DMS53 treated with DMSO at 0.1 percent for 48 hours (cell line): ENCODE data around the gene S100A12.
"Not testable (repeated sequence)": the region's sequence is repeated elsewhere in the genome, so short reads cannot be mapped to it uniquely, and the experiment has no call there.

Source experiments
- DNase-seq: peaks from one replicate; lab custom pipeline; 2025; ENCODE audit not compliant: unreplicated experiment; lab: John Stamatoyannopoulos, UW

The S100A12 gene

DNA sequence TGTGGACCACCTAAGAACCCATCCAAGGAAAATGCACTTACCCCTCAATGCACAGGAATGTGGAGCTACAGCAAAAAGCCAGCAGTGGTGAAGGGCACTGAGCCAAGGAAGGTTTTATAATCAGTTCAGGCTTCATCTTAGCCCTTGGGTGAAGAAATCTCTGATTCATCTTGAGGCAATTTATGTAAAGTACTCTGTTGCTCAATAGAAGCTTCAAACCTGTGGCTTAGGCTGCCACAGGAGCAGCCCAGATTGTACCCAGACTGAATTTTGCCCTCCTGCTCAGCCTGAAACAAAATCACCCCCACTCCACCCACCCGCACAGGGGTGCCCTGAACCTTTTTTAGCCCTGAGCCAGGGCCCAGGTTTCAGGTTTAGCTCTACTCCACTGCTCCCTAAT, at the start of gene S100A12:
S100A12 (minus strand) TSS at position 111 of the 400 bp plus-strand sequence. CDS start 1,029 bp downstream, outside the sequence.
- DNase-seq, result no peak

DNA sequence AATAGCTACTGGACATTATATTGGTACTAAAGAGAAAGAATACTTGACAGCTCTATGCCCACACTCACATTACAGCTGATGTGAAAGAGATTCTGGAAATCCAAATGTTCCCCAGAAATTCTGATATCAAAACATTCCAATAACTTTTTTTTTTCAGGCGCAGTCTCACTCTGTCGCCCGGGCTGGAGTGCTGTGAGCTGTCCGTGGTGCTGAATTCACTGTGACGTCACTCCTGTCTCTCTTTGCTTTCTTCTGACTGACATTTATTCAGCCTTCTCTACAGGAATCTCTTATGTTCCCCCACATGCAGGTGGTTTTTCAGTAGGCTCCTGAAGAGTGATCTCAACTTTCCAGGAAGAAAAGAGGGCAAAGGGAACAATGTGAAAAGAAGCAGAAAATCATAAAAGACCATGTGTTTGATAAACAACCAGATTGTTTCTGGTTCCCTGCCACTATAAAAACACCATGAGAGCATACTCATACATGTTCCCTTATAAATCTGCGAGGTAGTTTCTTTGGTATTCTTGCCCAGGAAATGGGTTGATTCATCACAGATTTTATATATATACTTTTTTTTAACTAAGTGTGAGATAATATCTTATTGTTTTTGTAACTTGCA, 47.1 kb upstream of the S100A12 start:
- no peak for DNase-seq

DNA sequence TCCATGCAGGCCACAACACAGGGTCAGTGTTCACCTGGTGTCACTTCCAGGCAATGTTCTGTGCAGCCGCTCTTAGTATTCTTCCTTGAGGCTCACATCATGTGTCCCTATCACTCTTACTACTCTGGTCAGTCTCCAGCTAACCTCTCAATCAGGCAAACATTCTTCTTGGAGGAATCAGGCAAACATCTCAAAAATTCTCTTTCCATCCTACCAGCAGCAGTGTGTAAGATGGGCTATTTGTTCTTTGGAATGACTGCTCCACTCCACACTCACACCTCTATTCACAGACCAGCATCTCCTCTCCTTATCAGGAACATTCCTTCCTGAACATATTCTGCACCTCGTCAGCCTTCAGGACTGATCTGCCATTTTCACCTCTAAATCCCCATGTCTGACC, 44.9 kb upstream of the S100A12 start:
- DNase-seq, result no peak

DNA sequence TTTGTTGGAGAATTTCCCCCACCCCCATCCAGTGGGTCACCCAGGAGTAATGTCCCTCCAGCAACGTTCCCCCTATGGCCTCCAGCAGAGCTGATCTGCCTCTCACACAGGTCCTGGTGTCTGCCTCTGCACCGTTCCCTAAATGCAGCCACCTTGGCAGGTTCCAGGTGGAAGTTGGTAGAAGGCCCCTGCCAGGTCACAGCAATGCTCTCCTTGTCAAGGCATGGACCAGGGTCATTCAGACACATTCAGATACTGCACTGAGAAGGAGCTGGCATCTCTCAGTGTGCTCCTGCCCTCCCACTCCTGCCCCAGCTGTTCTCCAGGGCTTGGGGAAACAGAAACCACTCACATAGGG, 44.0 kb upstream of the S100A12 start:
- not testable (repeated sequence) for DNase-seq

DNA sequence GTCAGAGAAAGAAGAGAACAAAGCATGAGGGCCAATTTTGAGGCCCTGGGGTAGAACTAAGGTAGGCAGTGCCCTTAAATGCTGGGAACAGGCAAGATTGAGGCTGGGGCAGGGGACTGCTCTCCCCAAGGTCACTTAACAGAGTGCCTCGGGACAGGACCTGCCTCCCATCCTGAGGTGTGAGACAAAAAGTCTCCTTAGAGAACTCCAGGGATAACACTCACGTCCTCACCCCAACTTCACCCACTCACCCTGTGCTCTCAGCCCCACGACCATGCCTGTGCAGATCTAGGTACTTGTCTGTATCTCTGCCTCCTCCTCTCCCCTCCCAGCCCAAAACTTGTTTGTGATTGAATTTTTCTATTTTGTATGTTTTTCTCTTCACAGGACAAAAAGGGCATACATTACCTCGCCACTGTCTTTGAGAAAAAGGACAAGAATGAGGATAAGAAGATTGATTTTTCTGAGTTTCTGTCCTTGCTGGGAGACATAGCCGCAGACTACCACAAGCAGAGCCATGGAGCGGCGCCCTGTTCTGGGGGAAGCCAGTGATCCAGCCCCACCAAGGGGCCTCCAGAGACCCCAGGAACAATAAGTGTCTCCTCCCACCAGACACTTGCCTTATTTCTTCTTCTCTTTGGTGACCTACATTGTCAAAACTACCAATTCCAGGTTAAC, 43.5 kb upstream of the S100A12 start:
- not testable (repeated sequence) for DNase-seq

DNA sequence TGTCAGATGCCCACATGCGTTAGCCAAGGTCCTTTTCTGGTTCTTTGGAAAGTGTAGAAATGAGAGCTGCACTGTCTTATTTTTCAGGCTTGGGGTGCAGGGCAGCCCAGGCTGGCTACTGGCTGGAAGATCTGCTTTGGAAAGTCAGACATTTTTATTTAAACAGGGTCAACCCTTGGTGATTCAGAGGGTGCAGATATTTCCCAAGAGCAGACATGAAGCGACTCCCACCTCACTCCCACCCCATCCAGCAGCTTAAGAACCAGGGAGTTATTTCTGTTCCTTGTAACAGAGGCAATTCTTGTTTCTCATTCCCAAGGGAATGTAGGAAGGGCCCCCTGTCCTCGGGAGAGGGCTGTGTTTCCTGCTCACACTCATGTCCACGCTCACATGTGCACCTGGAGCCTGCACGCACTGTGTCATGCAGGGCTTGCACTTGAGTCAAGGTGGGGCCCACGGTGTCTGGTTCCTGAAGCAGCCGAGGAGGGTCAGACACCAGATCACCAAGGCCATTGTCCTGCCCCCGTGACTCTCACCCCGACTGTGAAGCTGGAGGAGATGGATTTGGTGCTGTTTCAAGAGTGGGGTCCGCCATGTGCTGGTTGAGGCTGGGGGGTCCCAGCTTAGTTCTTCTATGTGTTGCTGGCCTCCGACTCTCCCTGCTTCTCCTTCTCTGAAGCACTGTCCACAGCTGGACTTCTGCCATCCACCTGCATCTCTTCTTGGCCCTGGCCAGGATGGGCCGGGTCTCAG, 41.9 kb upstream of the S100A12 start:
- DNase-seq, result no peak

DNA sequence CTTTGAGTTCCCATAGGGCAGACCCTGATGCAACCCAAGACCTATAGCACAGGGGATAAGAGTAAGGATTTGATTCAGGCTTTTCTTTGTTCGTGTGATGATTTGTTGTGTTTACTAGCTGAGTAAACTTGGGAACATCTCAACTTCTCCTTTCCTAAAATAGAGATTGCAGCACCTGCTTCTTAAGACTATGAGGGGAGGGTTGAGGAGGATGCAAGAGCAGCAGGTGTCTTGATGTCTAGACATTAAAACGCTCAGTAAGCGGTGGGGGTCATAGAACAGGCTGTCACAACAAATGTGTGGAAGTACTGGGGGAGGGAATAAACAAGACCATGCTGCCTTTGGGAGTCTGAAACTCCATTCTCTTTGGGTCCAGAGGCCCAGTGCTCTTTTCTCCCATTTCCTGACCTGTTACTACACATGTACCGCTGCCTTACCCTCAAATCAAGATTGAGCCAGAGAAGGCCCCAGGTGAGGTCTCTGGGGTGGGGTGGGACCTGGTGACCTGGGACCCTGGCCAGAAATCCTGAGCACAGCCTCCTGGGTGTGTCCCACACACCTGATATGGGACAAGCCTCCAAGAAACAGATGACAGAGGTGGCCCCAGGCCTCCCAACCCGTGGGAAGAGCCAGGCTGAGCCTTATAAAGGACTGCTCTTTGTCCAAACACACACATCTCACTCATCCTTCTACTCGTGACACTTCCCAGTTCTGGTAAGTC, 40.6 kb upstream of the S100A12 start, which contains the start of gene S100A7A:
S100A7A (plus strand) TSS at position 671 of the 721 bp plus-strand sequence. CDS start 1,563 bp downstream, outside the sequence.
- no peak for DNase-seq

DNA sequence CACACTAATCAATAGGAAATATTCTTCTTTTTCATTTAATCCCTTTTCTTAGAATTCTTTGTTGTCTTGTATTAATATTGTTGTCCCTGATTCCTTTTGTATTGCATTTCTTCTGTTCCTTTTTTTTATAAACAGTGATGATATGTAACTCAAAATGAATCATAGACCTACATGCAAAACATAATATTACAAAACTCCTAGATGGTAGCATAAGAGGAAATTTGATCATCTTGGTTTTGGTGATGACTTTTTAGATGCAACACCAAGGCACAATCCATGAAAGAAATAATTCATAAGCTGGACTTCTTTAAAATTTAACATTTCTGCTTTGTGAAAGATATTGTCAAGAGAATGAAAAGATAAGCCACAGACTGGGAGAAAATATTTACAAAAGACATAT, 38.5 kb upstream of the S100A12 start:
- DNase-seq, result not testable (repeated sequence)

DNA sequence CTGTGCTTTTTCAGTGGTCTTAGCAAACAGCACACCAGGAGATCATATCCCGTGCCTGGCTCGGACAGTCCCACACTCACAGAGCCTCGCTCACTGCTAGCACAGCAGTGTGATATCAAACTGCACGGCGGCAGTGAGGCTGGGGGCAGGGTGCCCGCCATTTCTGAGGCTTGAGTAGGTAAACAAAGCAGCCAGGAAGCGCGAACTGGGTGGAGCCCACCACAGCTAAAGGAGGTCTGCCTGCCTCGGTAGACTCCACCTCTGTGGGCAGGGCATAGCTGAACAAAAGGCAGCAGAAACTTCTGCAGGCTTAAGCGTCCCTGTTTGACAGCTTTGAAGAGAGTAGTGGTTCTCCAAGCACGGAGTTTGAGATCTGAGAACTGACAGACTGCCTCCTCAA, 31.9 kb upstream of the S100A12 start:
- not testable (repeated sequence) for DNase-seq

DNA sequence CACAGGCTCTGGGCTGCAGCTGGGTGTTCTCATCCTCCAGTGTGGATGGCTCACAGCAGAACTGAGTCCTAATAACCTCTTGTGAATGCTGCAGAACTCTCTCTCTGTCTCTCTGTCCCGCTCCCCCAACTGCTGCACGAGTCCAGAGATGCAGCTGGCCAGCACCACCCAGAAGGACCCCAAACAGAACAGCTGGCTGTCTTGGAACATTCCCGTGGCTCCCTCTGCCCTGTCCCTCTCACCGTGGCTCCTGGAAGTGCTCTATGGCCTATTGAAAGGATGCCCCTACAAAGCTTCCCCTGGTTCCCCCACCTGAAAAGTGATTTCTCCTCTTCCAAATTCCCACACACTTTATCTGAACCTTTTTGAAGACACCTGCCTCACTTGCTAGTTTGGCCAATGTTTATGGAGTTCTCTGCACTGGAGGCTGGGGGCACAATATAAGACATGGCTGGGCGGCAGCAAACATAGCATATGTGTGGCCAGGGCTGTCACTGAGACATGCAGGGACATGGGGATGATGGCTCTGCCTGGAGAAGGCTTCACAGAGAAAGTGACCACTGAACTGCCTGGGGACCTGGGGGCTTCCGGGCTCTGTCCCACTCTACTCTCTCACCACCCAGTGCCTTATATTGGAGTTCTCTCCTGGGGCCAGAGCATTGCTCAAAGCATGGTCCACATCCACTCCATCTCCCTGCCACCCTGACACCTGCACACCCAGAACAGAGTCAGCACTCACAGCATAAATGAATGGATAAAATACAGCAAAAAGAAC, 30.6 kb upstream of the S100A12 start:
- not testable (repeated sequence) for DNase-seq

DNA sequence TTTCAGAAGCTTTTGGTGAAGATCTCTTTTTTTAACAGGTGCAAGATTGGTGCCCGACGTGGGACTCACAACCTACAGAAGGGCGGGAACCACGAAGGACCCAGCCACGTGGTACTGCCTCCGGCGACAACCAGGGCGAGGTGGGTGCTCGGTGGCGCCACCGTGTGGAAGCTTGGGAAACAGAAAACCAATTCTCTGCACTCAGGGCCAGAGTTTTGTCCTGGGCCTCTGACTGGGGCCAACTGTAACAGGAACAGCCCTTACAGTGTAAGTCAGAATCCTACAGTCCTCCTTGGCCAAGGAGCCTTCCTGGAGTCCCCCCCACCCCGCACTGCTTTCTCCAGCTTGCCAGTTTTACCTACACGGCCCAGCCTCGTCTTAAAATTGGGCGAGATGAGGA, 29.3 kb upstream of the S100A12 start:
- DNase-seq, result no peak

DNA sequence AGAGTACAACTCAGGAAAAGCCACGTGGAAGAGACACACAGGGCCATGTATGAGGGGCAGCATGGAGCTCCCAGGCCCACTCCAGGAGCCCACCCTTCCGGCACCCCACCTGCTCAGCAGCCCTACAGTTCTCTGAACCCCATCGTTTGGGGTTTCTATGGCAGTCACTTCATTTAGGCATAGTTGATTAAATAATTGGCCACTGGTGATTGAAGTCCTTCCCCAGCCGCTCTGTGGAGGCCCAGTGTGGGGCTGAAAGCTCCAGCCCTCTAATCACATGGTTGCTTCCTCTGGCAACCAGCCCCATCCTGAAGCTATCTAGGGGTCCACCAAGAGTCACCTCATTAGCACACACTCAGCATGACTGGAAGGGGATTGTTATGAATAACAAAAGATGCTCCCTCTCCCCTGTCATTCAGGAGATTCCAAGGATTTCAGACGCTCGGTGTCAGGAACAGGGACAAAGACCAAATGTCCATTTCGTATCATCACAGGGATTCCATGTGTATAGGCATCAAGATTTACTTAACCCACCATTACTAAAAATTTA, 28.7 kb upstream of the S100A12 start:
- no peak for DNase-seq

DNA sequence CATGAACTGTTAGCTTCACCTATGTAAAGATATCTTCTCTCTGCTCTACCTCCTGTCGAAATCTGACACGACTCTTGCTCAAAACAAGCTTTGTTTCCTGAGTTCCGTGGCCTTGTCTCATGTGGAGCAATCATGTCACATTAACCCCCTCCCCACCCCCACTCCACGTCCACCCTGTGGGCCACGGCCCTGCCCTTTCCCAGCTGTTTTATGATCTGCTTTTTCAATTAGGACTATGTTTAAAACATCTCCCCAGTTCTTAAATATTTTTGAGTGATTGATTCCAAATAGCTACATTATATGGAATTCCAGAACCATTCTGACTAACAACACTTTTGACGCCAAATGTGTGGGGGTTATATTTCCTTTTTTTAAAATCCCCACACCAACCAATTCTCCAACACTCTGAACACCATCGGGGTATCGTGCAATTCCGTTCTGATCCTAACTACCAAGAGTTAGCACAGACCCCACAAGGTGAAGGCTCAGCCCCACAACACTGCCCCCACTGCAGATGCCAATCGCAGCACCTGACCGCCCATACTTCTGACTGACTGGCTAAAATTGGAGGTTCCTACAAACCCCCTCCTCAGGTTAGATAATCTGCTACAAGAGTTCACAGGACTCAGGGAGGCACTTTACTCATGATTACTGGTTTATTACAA, 28.1 kb upstream of the S100A12 start:
- no peak for DNase-seq

DNA sequence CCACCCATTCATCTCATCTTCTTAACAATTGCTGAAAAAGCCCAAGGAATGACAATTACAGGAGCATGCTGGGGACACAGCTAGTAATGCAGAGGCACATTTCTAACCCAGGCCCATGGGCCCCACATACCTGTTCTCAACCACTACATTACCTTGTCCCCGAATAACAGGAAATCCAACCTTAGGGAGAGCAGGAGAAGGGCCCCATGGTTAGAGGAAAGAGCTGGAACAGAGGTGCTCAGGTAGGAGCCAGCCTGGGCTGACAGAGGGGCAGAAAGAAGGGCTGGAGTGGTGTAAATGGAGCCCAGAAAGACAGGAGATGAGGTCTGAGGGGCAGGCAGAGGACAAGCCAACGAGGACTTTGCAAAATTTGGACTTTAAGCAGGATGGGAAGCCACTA, 26.8 kb upstream of the S100A12 start:
- no peak for DNase-seq

DNA sequence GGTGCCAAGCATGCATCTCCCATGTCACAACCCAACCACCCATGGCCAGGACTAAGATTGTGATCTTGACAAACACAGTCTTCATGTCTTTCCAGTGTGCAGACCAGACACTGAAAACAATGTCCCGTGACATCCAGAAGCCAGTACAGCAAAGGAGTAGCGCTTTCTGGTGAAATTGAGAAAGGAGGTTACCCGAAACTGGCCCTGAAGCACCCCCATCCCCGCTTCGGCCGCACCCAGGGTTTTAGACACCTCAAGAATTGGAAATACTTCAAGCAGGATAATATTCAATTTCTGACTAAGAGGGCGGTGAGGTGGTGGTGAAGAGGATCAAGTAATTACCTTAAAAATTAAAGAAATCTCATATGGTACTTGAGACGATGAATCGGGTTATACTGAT, 26.0 kb upstream of the S100A12 start:
- DNase-seq, result no peak

DNA sequence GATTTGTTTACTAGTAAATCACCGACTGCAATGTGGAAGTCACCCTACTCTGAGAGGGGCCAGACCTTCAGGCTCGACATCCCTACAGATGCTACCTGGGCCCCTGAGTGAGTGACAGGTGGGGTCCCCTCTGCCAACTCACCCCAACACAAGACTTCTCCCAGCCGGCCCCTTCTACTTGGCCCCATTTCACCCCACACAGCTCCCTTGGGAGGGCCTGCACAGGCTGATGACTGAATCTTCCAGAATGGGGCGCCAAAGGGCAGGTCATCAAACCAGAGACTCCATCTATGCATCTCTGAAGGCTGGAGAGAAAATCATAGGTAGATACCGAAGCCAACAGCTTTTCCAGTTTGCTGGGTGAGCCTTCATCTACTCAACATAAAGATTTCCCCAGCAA, 24.8 kb upstream of the S100A12 start:
- DNase-seq, result no peak

DNA sequence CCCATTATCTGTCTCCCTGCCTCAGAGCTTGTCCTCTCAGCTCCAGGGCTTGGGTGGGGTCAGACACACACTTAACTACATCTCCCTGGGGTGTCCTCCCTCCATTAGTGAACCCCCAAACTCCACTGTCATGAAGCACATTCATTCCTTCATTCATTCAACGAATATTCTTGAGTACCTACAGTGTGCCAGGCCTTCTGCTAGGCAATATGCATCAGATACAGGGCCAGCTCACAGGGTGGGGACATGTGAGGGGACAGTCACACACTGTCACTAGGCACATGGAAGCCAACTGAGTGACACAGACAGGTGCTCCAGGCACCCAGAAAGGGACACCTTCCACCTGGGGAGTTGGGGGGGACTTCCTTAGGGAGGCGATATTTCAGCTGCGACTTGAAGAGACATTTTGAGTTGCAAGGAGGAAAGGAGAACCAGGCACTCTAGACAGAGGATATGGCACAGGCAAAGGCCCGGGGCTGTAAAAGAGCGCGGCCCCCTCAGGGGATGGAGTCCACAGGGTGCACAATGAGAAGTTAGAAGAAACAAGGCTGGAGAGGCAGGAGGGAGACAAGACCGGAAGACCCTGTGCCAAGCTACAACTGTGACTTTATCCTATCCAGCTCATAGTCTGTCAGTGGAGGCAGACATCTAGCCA, 24.1 kb upstream of the S100A12 start:
- no peak for DNase-seq

DNA sequence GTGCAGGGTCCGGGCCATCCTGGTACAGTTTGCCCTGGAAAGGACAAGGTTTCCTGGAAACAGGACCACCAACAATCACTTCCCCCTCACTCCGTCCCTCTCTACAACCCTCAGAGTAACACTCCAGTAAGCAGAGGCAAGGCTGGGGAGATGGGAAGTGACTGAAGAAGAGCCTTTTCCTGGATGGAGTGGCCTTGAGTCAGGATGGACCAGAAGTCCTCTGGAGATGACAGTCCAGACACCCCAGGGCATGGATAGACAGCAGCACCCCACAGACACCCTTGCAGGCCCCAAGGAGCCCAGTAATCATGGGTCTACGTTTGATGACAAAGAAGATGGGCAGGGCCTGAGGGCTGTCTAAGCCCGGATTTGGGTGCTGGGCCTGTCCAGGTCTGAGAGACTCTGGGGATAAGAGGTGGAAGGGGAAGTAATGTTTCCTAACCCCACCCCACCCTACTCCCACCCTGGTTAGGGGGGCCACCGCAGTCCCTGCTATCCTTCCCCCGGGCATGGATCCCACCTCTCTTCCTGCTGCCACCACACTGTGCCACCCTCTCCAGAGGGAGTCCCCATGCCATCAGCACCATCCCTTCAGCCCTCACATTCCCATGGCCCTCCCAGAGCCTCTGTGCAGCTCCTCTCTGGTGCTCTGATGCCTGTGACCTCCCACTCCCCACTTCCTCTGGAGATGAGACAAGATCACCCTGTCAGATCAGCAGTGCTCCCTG, 22.7 kb upstream of the S100A12 start:
- no peak for DNase-seq
